GM19238 (cell line): ENCODE data around the gene SLC36A4.
"Not testable (repeated sequence)": the region's sequence is repeated elsewhere in the genome, so short reads cannot be mapped to it uniquely, and the experiment has no call there.

Experiments
- DNase-seq: peaks from one replicate; pipeline ENCODE4 v3.0.0; 2011; ENCODE audit warnings: low spot score; ENCODE audit not compliant: insufficient read length

The SLC36A4 gene

GRCh38 chr11:93123351-93123898, 74.4 kb downstream of the SLC36A4 start:
- no peak for DNase-seq

DNA sequence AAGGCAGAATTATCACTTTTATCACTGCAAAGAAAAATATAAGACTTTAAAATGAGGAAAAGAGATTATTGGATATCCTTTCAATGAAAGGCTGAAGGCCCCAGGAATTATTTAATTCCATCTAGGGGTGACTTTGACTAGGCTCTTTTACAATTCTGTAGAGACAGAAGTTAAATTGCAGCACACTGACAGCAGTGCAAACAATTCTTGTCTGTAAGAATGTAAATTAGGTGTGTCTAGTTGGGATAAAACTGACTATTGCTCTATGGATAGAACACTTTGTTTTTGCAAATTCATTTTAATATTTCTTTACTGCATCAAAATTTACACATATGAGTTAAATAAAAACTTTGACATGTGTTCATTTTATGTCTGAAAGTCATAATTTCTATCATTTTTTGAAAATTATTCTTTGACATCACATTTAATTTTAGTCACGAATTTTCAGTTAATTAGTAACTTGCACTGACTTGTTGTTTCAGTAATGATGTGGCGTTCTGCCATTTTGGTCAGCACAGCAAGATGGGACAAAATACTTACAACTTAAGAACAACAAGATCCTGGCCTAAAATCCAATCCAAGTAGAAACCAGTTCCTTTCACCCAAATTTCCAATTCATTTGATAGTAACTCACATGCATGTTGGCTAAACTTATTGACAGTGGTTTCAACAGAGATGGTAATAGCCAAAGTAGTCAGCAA, 75.1 kb downstream of the SLC36A4 start:
- DNase-seq: no peak

DNA sequence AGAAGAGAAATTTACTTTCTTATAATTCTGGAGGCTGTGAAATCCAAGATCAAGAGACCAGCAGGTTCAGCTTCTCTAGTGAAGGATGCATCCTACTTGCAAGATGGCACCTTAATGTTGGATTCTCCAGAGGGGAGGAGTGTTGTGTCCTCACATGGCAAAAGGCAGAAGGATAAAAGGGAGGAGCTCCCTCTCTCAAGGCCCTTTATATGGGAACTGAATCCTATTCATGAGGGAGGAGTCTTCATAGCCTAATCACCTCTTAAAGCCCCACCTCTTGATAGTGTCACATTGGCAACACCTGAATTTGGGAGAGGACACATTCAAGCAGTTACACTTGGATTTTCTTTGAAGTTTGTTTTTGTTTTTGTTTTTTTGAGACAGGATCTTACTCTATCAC, 79.5 kb downstream of the SLC36A4 start:
- no peak for DNase-seq

DNA sequence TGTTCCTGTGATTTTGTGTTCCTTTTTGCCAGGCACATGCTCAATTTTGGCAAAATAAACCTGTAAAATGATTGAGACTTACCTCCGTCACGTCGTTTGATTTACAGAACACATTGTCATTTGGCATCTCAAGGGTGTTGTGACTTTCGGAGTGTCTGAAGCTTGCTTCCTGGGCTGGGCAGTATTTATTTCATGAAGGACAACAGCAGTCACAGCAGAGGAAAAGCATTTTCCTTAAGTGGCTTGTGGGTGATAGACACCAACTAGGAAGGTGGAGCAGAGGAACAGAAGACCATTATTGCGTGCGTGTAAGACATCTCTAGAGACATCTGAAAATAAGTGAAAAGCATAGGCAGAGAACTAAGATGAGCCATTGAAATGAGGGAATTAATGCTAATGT, 80.2 kb downstream of the SLC36A4 start:
- DNase-seq: no peak

DNA sequence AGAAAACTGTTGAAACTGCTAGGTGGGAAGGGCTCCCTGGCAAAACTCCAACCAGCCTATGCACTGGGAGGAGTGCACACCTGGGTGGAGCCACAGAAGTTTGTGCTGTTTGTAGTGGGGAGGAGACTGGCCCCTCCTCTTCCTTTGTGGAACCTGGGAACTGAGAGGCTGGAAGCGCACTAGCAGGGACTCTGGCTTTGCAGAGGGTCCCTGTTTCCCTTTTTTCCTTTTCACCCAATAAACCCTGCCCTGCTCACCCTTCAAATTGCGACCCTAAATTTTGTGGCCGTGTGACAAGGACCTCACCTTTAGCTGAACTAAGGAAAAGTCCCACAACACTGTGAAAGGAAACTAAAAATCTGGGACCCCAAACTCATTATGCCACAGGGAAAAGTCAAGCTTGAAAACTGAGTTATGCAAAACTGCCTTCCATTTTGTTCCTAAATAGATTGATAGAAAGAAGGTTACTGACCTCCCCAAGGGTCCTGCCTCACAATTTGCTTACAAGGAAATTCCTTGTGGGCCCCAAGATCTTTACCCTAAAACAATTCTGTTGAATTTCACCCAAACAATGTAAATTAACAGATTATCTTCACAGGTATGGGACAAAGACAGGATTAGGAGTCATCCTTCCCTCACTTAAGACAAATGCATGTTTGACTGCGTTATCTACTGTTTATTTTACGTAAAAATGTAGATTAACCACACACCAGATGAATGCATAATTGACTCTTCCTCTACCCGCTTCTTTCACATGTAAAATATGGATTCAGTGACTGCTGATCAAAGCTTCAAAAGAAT, 81.0 kb downstream of the SLC36A4 start:
- no peak for DNase-seq

- DNase-seq: no peak
These were observed 83.5 kb downstream of the SLC36A4 start for GRCh38 chr11:93114304-93114703.

- DNase-seq: no peak
These were observed 84.0 kb downstream of the SLC36A4 start for GRCh38 chr11:93113824-93114223.

- not testable (repeated sequence) for DNase-seq
These were observed 86.6 kb downstream of the SLC36A4 start for GRCh38 chr11:93111147-93111546.

GRCh38 chr11:93100211-93100610, 97.6 kb downstream of the SLC36A4 start:
- DNase-seq: no peak

- no peak for DNase-seq
These were observed 98.0 kb downstream of the SLC36A4 start for GRCh38 chr11:93099806-93100205.
